ENCODE measurements around the gene DUSP28.
A peak's percentile ranks its signal among the peaks of the same experiment; 100 is the strongest.

GRCh38 chr2:240604291-240604938 is 44.3 kb downstream of the DUSP28 start:
- peak; percentile 19 to 64 (median 52) for TF ChIP-seq CTCF (IDR thresholded peaks at IDR 0.05 in 4 of 5, conservative IDR thresholded peaks at IDR 0.05 in 1 of 5)
- no peak for TF ChIP-seq POLR2A (IDR thresholded peaks at IDR 0.05)

All from gastrocnemius medialis (tissue), 4 donors.